ENCODE results near the gene SLC2A1. TPM values are rescaled to one million over a fixed set of nuclear protein-coding genes. Genes with fewer than 3 reads are reported as not detected.
"Not testable (repeated sequence)": the region's sequence is repeated elsewhere in the genome, so short reads cannot be mapped to it uniquely, and the experiment has no call there.

Gene SLC2A1
- total RNA-seq, 6 experiments from 2014 or later: 89.7 to 174 (median 105) TPM

GRCh38 chr1:42923367-42924081, 35.1 kb downstream of the SLC2A1 start:
- no peak for TF ChIP-seq CTCF (IDR thresholded peaks at IDR 0.05)
- H3K9me3 Mint-ChIP-seq: no peaks in the 10 kb centered on the region
- peaks cover 22% of the 10 kb centered on the region for H3K36me3 Mint-ChIP-seq (ENCODE audit: low read depth)
- peaks cover 37% of the 10 kb centered on the region for H3K4me1 Mint-ChIP-seq (ENCODE audit: low read depth)
- DNase-seq: no peak
- peaks cover 9% of the 10 kb centered on the region for H3K27me3 Mint-ChIP-seq (ENCODE audit: insufficient read depth)
- H3K4me3 Mint-ChIP-seq: peak overlapping the region; percentile 74
- peak overlapping the region; percentile 76 for H3K27ac Mint-ChIP-seq

- peak overlapping the region; percentile 76 for H3K27ac Mint-ChIP-seq
- peaks cover 8% of the 10 kb centered on the region for H3K27me3 Mint-ChIP-seq (ENCODE audit: insufficient read depth)
- peak; percentile 72 for DNase-seq
- H3K36me3 Mint-ChIP-seq (ENCODE audit: low read depth): peaks cover 17% of the 10 kb centered on the region
- H3K4me1 Mint-ChIP-seq (ENCODE audit: low read depth): peaks cover 37% of the 10 kb centered on the region
- TF ChIP-seq CTCF (IDR thresholded peaks at IDR 0.05): peak; percentile 87
- H3K4me3 Mint-ChIP-seq: peak overlapping the region; percentile 74
- no peaks in the 10 kb centered on the region for H3K9me3 Mint-ChIP-seq
These were observed 35.8 kb downstream of the SLC2A1 start for GRCh38 chr1:42922687-42923366.

- TF ChIP-seq CTCF (IDR thresholded peaks at IDR 0.05): no peak
- no peak for DNase-seq
- H3K27ac Mint-ChIP-seq: no peak overlapping the region
- H3K27me3 Mint-ChIP-seq (ENCODE audit: insufficient read depth): peaks cover 8% of the 10 kb centered on the region
- H3K4me1 Mint-ChIP-seq (ENCODE audit: low read depth): peaks cover 32% of the 10 kb centered on the region
- no peak overlapping the region for H3K4me3 Mint-ChIP-seq
- peaks cover 9% of the 10 kb centered on the region for H3K36me3 Mint-ChIP-seq (ENCODE audit: low read depth)
- no peaks in the 10 kb centered on the region for H3K9me3 Mint-ChIP-seq
These were observed 36.9 kb downstream of the SLC2A1 start for GRCh38 chr1:42921769-42922168.

- Mint-ChIP-seq H3K4me1 (ENCODE audit: low read depth) (peaks cover 19% of the 10 kb centered on the region), H3K9me3 (peaks cover 13% of the 10 kb centered on the region)
- not testable (repeated sequence) for H3K36me3 Mint-ChIP-seq (ENCODE audit: low read depth); DNase-seq; H3K27ac Mint-ChIP-seq; H3K27me3 Mint-ChIP-seq (ENCODE audit: insufficient read depth); H3K4me3 Mint-ChIP-seq
These were observed 39.0 kb downstream of the SLC2A1 start for GRCh38 chr1:42919651-42920050.

GRCh38 chr1:42917241-42917495, 41.5 kb downstream of the SLC2A1 start:
- H3K4me3 Mint-ChIP-seq: no peak overlapping the region
- peaks cover under 1% of the 10 kb centered on the region; the same call in 1 of the 2 replicates for H3K27me3 Mint-ChIP-seq (ENCODE audit: insufficient read depth)
- peaks cover 21% of the 10 kb centered on the region for H3K9me3 Mint-ChIP-seq
- peaks cover 14% of the 10 kb centered on the region for H3K36me3 Mint-ChIP-seq (ENCODE audit: low read depth)
- H3K27ac Mint-ChIP-seq: no peak overlapping the region
- TF ChIP-seq CTCF (IDR thresholded peaks at IDR 0.05): no peak
- no peaks in the 10 kb centered on the region for H3K4me1 Mint-ChIP-seq (ENCODE audit: low read depth)
- DNase-seq: no peak

- H3K4me1 Mint-ChIP-seq (ENCODE audit: low read depth): no peaks in the 10 kb centered on the region
- no peak for DNase-seq
- H3K27me3 Mint-ChIP-seq (ENCODE audit: insufficient read depth): peaks cover 3% of the 10 kb centered on the region; the same call in 1 of the 2 replicates
- H3K27ac Mint-ChIP-seq: no peak overlapping the region
- no peak overlapping the region for H3K4me3 Mint-ChIP-seq
- H3K9me3 Mint-ChIP-seq: peaks cover 21% of the 10 kb centered on the region
- H3K36me3 Mint-ChIP-seq (ENCODE audit: low read depth): peaks cover 14% of the 10 kb centered on the region
- no peak for TF ChIP-seq CTCF (IDR thresholded peaks at IDR 0.05)
These were observed 43.2 kb downstream of the SLC2A1 start for GRCh38 chr1:42915456-42915855.

Measured in HFFc6 (cell line).